PC-9 (cell line): ENCODE results near the gene TH. TPM values are rescaled to one million over a fixed set of nuclear protein-coding genes. Genes with fewer than 3 reads are reported as not detected.
A peak's percentile ranks its signal among the peaks of the same experiment; 100 is the strongest.

Source experiments
- BruUV-seq: library from RNA; stranded (reverse); fragments of 400-500 nt; replicated peaks from 2 replicates; lab custom pipeline; 2021; lab: Mats Ljungman, UMichigan
- CTCF ChIA-PET: fragments of 300-600 bp; sonication (Branson Sonifier 250); formaldehyde crosslinking; loops from one replicate; lab custom pipeline; 2022; ENCODE audit warnings: antibody characterized with exemption; lab: Charles Lee
- POLR2A ChIA-PET: fragments of 300-600 bp; sonication (Branson Sonifier 250); formaldehyde crosslinking; loops from one replicate; lab custom pipeline; 2022; ENCODE audit warnings: antibody characterized with exemption; ENCODE audit not compliant: unreplicated experiment; lab: Charles Lee
- DNase-seq, 2 experiments: peaks; one replicate each; pipeline versions ENCODE4 v3.0.0 to v3.0.0-alpha.2; 2015 to 2022; ENCODE audit warnings: mixed read lengths in 1 of 2
- H2AFZ ChIP-seq: fragments of 200-600 bp; sonication (generic); 2 replicates; pipeline ENCODE4 v1.8.1; 2017; ENCODE audit warnings: antibody characterized with exemption
- H3F3A ChIP-seq: fragments of 200-600 bp; sonication (generic); 2 replicates; pipeline ENCODE4 v1.8.1; 2017; ENCODE audit warnings: antibody characterized with exemption, mild to moderate bottlenecking, low read depth; ENCODE audit not compliant: insufficient read depth
- H3K27ac ChIP-seq: fragments of 200-600 bp; sonication (generic); 2 replicates; pipeline ENCODE4 v1.6.1; 2016; ENCODE audit warnings: mixed run types
- H3K27me3 ChIP-seq: fragments of 200-600 bp; sonication (generic); 2 replicates; pipeline ENCODE4 v1.6.1; 2016; ENCODE audit warnings: low read depth, mixed run types; ENCODE audit not compliant: insufficient read depth
- H3K36me3 ChIP-seq: fragments of 200-600 bp; sonication (generic); 2 replicates; pipeline ENCODE4 v1.6.1; 2016; ENCODE audit warnings: low read depth, mixed run types
- H3K4me1 ChIP-seq: fragments of 200-600 bp; sonication (generic); replicated peaks from 2 replicates; pipeline ENCODE4 v1.6.1; 2016; ENCODE audit warnings: mixed run types; ENCODE audit not compliant: insufficient read depth
- H3K4me2 ChIP-seq: fragments of 200-600 bp; sonication (generic); 2 replicates; pipeline ENCODE4 v1.6.1; 2017; ENCODE audit warnings: mixed run types
- H3K4me3 ChIP-seq: fragments of 200-600 bp; sonication (generic); 2 replicates; pipeline ENCODE4 v1.6.1; 2016; ENCODE audit warnings: mixed run types
- H3K79me2 ChIP-seq: fragments of 200-600 bp; sonication (generic); 2 replicates; pipeline ENCODE4 v1.6.1; 2017; ENCODE audit warnings: low read depth, mixed run types
- H3K9me2 ChIP-seq: fragments of 200-600 bp; sonication (generic); 2 replicates; pipeline ENCODE4 v1.8.1; 2017; ENCODE audit warnings: mild to moderate bottlenecking; ENCODE audit not compliant: insufficient read depth
- H3K9me3 ChIP-seq: fragments of 200-600 bp; sonication (generic); 2 replicates; pipeline ENCODE4 v1.8.1; 2016; ENCODE audit warnings: low read depth; ENCODE audit not compliant: insufficient read depth
- H4K20me1 ChIP-seq: fragments of 200-600 bp; sonication (generic); 2 replicates; pipeline ENCODE4 v1.8.1; 2017; ENCODE audit not compliant: insufficient read depth
- EZH2 ChIP-seq: fragments of 200-600 bp; sonication (generic); IDR thresholded peaks from 2 replicates; pipeline ENCODE4 v1.8.0; 2017; ENCODE audit warnings: antibody characterized with exemption, low read depth
- intact Hi-C: fragments of 100-400 bp; cut with micrococcal nuclease; formaldehyde crosslinking; loops from one replicate; pipeline ENCODE4 v1.10.0; 2022; ENCODE audit not compliant: unreplicated experiment
- total RNA-seq: library from RNA; stranded (reverse); gene quantifications from 2 replicates; pipeline ENCODE4 v1.2.3, GENCODE V29; 2021
- TF ChIP-seq, protein P1 (sequence below): fragments of 200-600 bp; sonication (generic); conservative IDR thresholded peaks from 2 replicates; pipeline ENCODE4 v1.6.1; 2017; ENCODE audit warnings: mixed run types, antibody characterized with exemption, mild to moderate bottlenecking, moderate library complexity

The TH gene
- total RNA-seq, 1 experiment from 2014 or later: 2.2 TPM

- DNase-seq: no peak
- Histone ChIP-seq H4K20me1 (no peaks in the 10 kb centered on the region), H3K4me1 (no peaks in the 10 kb centered on the region), H3F3A (peaks cover 6% of the 10 kb centered on the region; the same call in 1 of the 2 replicates), H3K9me2 (no peaks in the 10 kb centered on the region), H3K27me3 (no peaks in the 10 kb centered on the region), H3K27ac (no peak overlapping the region), H3K36me3 (no peaks in the 10 kb centered on the region), H3K79me2 (no peaks in the 10 kb centered on the region), H3K9me3 (no peaks in the 10 kb centered on the region), H3K4me2 (no peak overlapping the region), H2AFZ (no peak overlapping the region), H3K4me3 (no peak overlapping the region)
- no TSS peak for BruUV-seq
- intact Hi-C loops: no loop called here
- no peak for TF ChIP-seq EZH2
- TF ChIP-seq, protein P1, sequence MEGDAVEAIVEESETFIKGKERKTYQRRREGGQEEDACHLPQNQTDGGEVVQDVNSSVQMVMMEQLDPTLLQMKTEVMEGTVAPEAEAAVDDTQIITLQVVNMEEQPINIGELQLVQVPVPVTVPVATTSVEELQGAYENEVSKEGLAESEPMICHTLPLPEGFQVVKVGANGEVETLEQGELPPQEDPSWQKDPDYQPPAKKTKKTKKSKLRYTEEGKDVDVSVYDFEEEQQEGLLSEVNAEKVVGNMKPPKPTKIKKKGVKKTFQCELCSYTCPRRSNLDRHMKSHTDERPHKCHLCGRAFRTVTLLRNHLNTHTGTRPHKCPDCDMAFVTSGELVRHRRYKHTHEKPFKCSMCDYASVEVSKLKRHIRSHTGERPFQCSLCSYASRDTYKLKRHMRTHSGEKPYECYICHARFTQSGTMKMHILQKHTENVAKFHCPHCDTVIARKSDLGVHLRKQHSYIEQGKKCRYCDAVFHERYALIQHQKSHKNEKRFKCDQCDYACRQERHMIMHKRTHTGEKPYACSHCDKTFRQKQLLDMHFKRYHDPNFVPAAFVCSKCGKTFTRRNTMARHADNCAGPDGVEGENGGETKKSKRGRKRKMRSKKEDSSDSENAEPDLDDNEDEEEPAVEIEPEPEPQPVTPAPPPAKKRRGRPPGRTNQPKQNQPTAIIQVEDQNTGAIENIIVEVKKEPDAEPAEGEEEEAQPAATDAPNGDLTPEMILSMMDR: no peak
- POLR2A ChIA-PET: no interaction called here
- CTCF ChIA-PET: no interaction called here
Measured at GRCh38 chr11:2187280-2187707, 15.7 kb upstream of the TH start.

DNA sequence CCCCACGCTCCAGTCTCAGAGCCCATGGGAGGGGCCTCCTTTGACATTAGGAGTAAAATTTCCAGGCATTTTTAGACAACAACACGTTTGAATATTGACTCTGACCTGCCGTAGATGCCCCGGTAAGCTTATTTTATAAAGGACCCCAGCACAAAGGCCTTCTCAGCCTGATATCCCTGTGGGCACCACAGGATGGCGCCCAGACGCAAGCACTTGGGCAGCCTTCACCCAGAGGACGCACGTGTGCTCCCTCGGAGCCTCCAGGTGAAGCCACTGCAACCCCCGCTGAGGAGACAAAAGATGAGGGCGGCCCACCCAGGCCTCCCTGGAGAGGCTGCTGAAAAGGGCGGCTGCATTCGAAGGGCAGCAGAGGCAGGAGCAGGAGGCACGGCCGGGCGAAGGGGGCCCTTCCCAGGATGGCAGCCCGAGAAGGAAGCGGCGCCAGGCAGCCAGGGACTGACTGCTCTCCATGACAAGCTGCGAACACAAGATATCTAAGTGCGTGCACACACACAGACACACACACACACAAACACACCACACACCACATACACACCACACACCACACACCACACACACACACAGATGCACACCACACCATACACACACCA lies 15.2 kb upstream of the TH start:
- no TSS peak for BruUV-seq
- peaks cover 3% of the 10 kb centered on the region; the same call in 1 of the 2 replicates for H3K4me1 ChIP-seq
- H3K4me2 ChIP-seq: no peak overlapping the region
- H3K79me2 ChIP-seq: no peaks in the 10 kb centered on the region
- H3K36me3 ChIP-seq: no peaks in the 10 kb centered on the region
- H3K9me3 ChIP-seq: no peaks in the 10 kb centered on the region
- no peak overlapping the region for H2AFZ ChIP-seq
- ChIA-PET POLR2A (no interaction called here), CTCF (interaction anchor here (0.5 to 0.9 kb wide), 2 partner anchors 22 to 233 kb away, joined by 3 read pairs; no protein-coding TSS in a partner anchor)
- intact Hi-C loops: no loop called here
- no peak overlapping the region for H3K4me3 ChIP-seq
- H3K27ac ChIP-seq: no peak overlapping the region
- DNase-seq: no peak
- no peaks in the 10 kb centered on the region for H3K27me3 ChIP-seq
- TF ChIP-seq EZH2: no peak
- TF ChIP-seq, protein P1: peak; percentile 51; the same call in 1 of the 2 replicates
- peaks cover 6% of the 10 kb centered on the region; the same call in 1 of the 2 replicates for H3F3A ChIP-seq
- no peaks in the 10 kb centered on the region for H3K9me2 ChIP-seq
- no peaks in the 10 kb centered on the region for H4K20me1 ChIP-seq

DNA sequence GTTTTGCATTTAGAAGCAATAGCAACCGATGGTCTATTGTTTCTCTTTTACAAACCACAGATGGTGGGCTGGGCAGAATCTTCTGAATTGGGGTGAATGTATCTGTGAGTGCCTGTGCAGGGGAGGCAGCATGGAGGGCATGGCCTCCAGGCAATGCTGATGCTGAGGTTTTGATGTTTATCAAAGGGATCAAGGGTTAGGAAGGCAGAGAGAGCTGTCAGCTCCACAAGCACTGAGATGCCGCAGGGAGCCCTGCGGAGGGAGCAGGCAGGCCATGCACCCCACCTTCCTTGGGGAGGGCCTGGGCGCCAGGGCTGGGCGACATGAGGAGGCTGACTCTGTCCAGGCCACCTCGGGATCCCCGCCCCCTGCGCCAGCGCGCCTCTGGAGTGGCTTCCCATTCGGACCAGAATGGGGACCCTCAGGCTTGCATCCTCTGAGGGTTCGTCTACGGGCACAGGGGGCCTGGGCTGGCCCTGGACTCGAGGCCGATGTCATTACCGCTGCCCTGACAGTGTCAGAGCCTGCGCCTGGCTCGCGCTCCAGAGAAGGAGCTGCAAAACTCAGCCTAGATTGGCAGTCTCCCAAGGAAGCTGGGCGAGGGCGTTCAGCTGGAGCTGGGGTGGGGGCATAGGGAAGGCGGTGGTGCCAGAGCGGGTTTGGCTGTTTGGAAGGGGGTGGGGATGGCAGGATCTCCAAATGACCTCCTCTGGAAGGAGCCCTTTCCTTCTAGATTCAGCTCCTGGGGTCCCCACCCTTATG lies 13.9 kb upstream of the TH start:
- H3K4me1 ChIP-seq: peaks cover 15% of the 10 kb centered on the region
- no peak overlapping the region for H3K4me2 ChIP-seq
- H2AFZ ChIP-seq: no peak overlapping the region
- 0 out of 2 replicates have a peak, but pooled peaks cover 1% of the 10 kb centered on the region for H3K79me2 ChIP-seq
- H3K9me2 ChIP-seq: no peaks in the 10 kb centered on the region
- H3K27me3 ChIP-seq: no peaks in the 10 kb centered on the region
- no peaks in the 10 kb centered on the region for H4K20me1 ChIP-seq
- H3K36me3 ChIP-seq: no peaks in the 10 kb centered on the region
- H3K9me3 ChIP-seq: no peaks in the 10 kb centered on the region
- intact Hi-C loops: no loop called here
- POLR2A ChIA-PET: no interaction called here
- no peak overlapping the region for H3K27ac ChIP-seq
- BruUV-seq: no TSS peak
- CTCF ChIA-PET: no interaction called here
- peaks cover 9% of the 10 kb centered on the region; the same call in 1 of the 2 replicates for H3F3A ChIP-seq
- no peak for DNase-seq
- H3K4me3 ChIP-seq: no peak overlapping the region
- TF ChIP-seq, protein P1: no peak
- no peak for TF ChIP-seq EZH2
